GM12878 (cell line): Measurements from ENCODE around the gene PBRM1. TPM values are rescaled to one million over a fixed set of nuclear protein-coding genes. Genes with fewer than 3 reads are reported as not detected.

Experiments used
- ATAC-seq: fragments of 200-7000 bp; cut with Tn5 transposase; 3 replicates; pipeline ENCODE4 v1.9.1; 2020; ENCODE audit warnings: mild to moderate bottlenecking, moderate library complexity
- BruUV-seq: library from RNA; stranded (reverse); fragments of 400-500 nt; replicated peaks from 2 replicates; lab custom pipeline; 2021; lab: Mats Ljungman, UMichigan
- CTCF ChIA-PET: fragments of 300-600 bp; sonication (Branson Sonifier 250); formaldehyde crosslinking; extraction: SDS; loops from one replicate; lab custom pipeline; 2021; ENCODE audit warnings: inconsistent platforms; lab: Yijun Ruan, JAX
- POLR2A ChIA-PET: fragments of 350-600 bp; formaldehyde crosslinking; extraction: SDS; loops from one replicate; lab custom pipeline; 2021; ENCODE audit warnings: inconsistent platforms; lab: Charles Lee
- RAD21 ChIA-PET: fragments of 300-600 bp; sonication (Branson Sonifier 250); formaldehyde crosslinking; loops from one replicate; lab custom pipeline; 2023; ENCODE audit warnings: antibody characterized with exemption; ENCODE audit not compliant: unreplicated experiment; lab: Charles Lee
- SMC1A ChIA-PET: fragments of 300-600 bp; sonication (Branson Sonifier 250); formaldehyde crosslinking; loops from one replicate; lab custom pipeline; 2023; ENCODE audit not compliant: unreplicated experiment, uncharacterized antibody; lab: Charles Lee
- DNase-seq: peaks from one replicate; pipeline ENCODE4 v3.0.0-alpha.2; 2011; ENCODE audit warnings: low read depth, low spot score
- FAIRE-seq: peaks from 3 replicates; lab custom pipeline; 2011; peaks lifted over from hg19 to GRCh38; lab: Jason Lieb, UNC
- H2AFZ ChIP-seq: 2 replicates; pipeline ENCODE4 v1.6.0; 2011; ENCODE audit warnings: low read depth, low read length, control low read depth; ENCODE audit not compliant: control insufficient read depth
- H3K27ac ChIP-seq: 2 replicates; pipeline ENCODE4 v1.5.1; 2011; ENCODE audit warnings: control low read depth; ENCODE audit not compliant: control insufficient read depth, insufficient read depth
- H3K27me3 ChIP-seq, 2 experiments: replicated peaks in 1 of 2; 2 replicates each; pipeline versions ENCODE4 v1.6.0 to v1.6.1; 2011; ENCODE audit warnings: low read length in 1 of 2; ENCODE audit not compliant: control insufficient read depth in 2 of 2, insufficient read depth in 2 of 2
- H3K36me3 ChIP-seq, 2 experiments: 2 replicates each; pipeline ENCODE4 v1.5.1; 2011; ENCODE audit warnings: low read length in 1 of 2; ENCODE audit not compliant: control insufficient read depth in 2 of 2, insufficient read depth in 2 of 2
- H3K4me1 ChIP-seq: 2 replicates; pipeline ENCODE4 v1.6.1; 2011; ENCODE audit warnings: mild to moderate bottlenecking, low read length, moderate library complexity, mixed read lengths; ENCODE audit not compliant: control insufficient read depth, insufficient read depth
- H3K4me2 ChIP-seq: 2 replicates; pipeline ENCODE4 v1.6.0; 2011; ENCODE audit warnings: control low read depth; ENCODE audit not compliant: control insufficient read depth, insufficient read depth
- H3K4me3 ChIP-seq: fragments of 200-600 bp; sonication (generic); 2 replicates; pipeline ENCODE4 v1.5.1; 2016
- H3K79me2 ChIP-seq: 2 replicates; pipeline ENCODE4 v1.6.0; 2011; ENCODE audit warnings: low read length; ENCODE audit not compliant: control insufficient read depth, insufficient read depth
- H3K9ac ChIP-seq: 2 replicates; pipeline ENCODE4 v1.8.0; 2011; ENCODE audit warnings: low read length, control low read depth, mixed read lengths; ENCODE audit not compliant: control insufficient read depth, insufficient read depth
- H3K9me3 ChIP-seq: replicated peaks from 3 replicates; pipeline ENCODE4 v1.5.1; 2011; ENCODE audit warnings: mild to moderate bottlenecking, low read length; ENCODE audit not compliant: control insufficient read depth, insufficient read depth
- H4K20me1 ChIP-seq: 2 replicates; pipeline ENCODE4 v1.6.0; 2011; ENCODE audit not compliant: control insufficient read depth, insufficient read depth
- BCL11A ChIP-seq: IDR thresholded peaks from 2 replicates; pipeline ENCODE4 v1.6.1; 2011; ENCODE audit warnings: low read depth, low read length
- BHLHE40 ChIP-seq, 2 experiments: fragments of 450-650 bp in 1 of 2; IDR thresholded peaks; 2 replicates each; pipeline ENCODE4 v1.6.1; 2011 to 2017; ENCODE audit warnings: low read depth in 2 of 2, borderline replicate concordance in 1 of 2, improper control_type of control experiment in 1 of 2, low read length in 1 of 2, mild to moderate bottlenecking in 1 of 2
- DPF2 ChIP-seq: fragments of 450-650 bp; IDR thresholded peaks from 2 replicates; pipeline ENCODE4 v1.6.1; 2017; ENCODE audit warnings: mild to moderate bottlenecking
- FOS ChIP-seq: IDR thresholded peaks from 3 replicates; pipeline ENCODE4 v1.6.1; 2011; ENCODE audit warnings: borderline replicate concordance; ENCODE audit not compliant: insufficient read length; ENCODE audit errors: extremely low read depth
- HDGF ChIP-seq: fragments of 450-650 bp; IDR thresholded peaks from 2 replicates; pipeline ENCODE4 v1.6.1; 2016; ENCODE audit warnings: antibody characterized with exemption
- IKZF1 ChIP-seq: fragments of 450-650 bp; conservative IDR thresholded peaks from 2 replicates; pipeline ENCODE4 v1.6.1; 2017; ENCODE audit warnings: antibody characterized with exemption, mild to moderate bottlenecking
- LARP7 ChIP-seq: fragments of 450-650 bp; IDR thresholded peaks from 2 replicates; pipeline ENCODE4 v1.6.1; 2017; ENCODE audit warnings: mild to moderate bottlenecking
- MXI1 ChIP-seq: fragments of 150-350 bp; IDR thresholded peaks from 2 replicates; pipeline ENCODE4 v1.6.1; 2011; ENCODE audit warnings: low read depth, mild to moderate bottlenecking, inconsistent platforms, low read length, improper control_type of control experiment
- NFYA ChIP-seq: IDR thresholded peaks from 2 replicates; pipeline ENCODE4 v1.6.1; 2011; ENCODE audit warnings: low read depth, mild to moderate bottlenecking, low read length, improper control_type of control experiment, borderline replicate concordance
- POLR2A ChIP-seq: IDR thresholded peaks from 2 replicates; pipeline ENCODE4 v1.6.1; 2011; ENCODE audit warnings: low read depth, mild to moderate bottlenecking, low read length
- SIN3A ChIP-seq: IDR thresholded peaks from 2 replicates; pipeline ENCODE4 v1.6.1; 2012; ENCODE audit warnings: low read depth, low read length, improper control_type of control experiment
- SMARCA5 ChIP-seq: fragments of 450-650 bp; IDR thresholded peaks from 2 replicates; pipeline ENCODE4 v1.6.1; 2017; ENCODE audit warnings: mild to moderate bottlenecking
- SREBF2 ChIP-seq: IDR thresholded peaks from 2 replicates; pipeline ENCODE4 v1.6.1; 2012; ENCODE audit warnings: mild to moderate bottlenecking, low read length
- TCF7 ChIP-seq: IDR thresholded peaks from 2 replicates; pipeline ENCODE4 v1.6.1; 2014; ENCODE audit warnings: antibody characterized with exemption, borderline replicate concordance
- WRNIP1 ChIP-seq: IDR thresholded peaks from 2 replicates; pipeline ENCODE4 v1.6.1; 2011; ENCODE audit warnings: low read depth, low read length, improper control_type of control experiment, borderline replicate concordance
- WGBS: methylation state at CpG from one replicate; pipeline ENCODE4 v1.1.6; 2016; ENCODE audit warnings: low lambda C conversion rate; ENCODE audit not compliant: insufficient replicate concordance, insufficient coverage; ENCODE audit errors: missing lambda C conversion rate; 5-methylcytosine and 5-hydroxymethylcytosine counted together
- in situ Hi-C: fragments of 300-500 bp; cut with MboI; formaldehyde crosslinking; loops from 9 replicates; pipeline ENCODE4 v1.14.3; 2018; ENCODE audit warnings: mixed read lengths
- intact Hi-C: fragments of 100-400 bp; cut with micrococcal nuclease; formaldehyde crosslinking; loops from one replicate; pipeline ENCODE4 v1.14.2; 2022; ENCODE audit not compliant: unreplicated experiment
- polyA plus RNA-seq, 11 experiments: library from polyadenylated mRNA; depleted of rRNA in 4 of 11; unstranded in 6 of 11; stranded (reverse) in 5 of 11; fragments of >200 nt; fragmentation: Nextera tagmentation in 4 of 11; fragmentation: Illumina TruSeq in 1 of 11; extraction: Ambion mirVana in 4 of 11; extraction: Trizol in 1 of 11; gene quantifications; 1 replicate in 1 of 11; 2 replicates in 10 of 11; pipeline versions ENCODE4 v1.2.1 to v1.2.3, GENCODE V29; 2011 to 2016; ENCODE audit warnings: inconsistent platforms in 2 of 11, missing spikeins in 2 of 11, low read depth in 1 of 11
- total RNA-seq, 4 experiments: library from RNA; depleted of rRNA in 3 of 4; stranded (reverse); fragments of >200 nt in 3 of 4; fragmentation: Illumina TruSeq in 1 of 4; extraction: Trizol in 1 of 4; gene quantifications; 2 replicates each; pipeline versions ENCODE4 v1.2.1 to v1.2.3, GENCODE V29; 2013 to 2021

Gene PBRM1
- total and polyA plus RNA-seq, 10 of the 15 experiments (the other 5 are each of a cell fraction or from before 2014, with no cell fraction given) = 8.9 to 88.9 (median 39.3) TPM

DNA sequence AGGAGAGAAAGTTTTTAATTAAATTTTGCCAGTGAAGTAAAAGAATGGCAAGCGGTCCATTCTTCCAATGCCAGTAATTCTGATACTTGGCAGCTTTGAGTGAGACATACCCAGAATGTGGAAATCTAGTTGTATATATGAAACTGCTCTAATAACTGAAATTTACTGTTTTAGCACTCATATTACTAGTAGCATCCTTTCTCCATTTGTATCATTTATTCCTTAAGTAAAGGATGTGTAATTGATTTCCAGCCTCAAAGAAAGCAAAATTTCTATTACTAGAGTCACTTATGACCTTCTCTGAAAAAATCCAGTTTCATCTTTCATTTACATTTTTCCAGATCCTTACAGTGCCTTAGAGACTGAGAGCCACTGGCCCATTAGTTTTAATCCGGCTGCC is 65.1 kb downstream of the PBRM1 start:
- Histone ChIP-seq H3K36me3 (peaks cover 2 to 21% of the 10 kb centered on the region in 2 experiments), H3K9ac (no peak overlapping the region), H3K27ac (no peak overlapping the region), H3K4me1 (no peaks in the 10 kb centered on the region), H3K4me3 (no peak overlapping the region)
- intact Hi-C loops = no loop called here
- DNase-seq = no peak
- no peak for FAIRE-seq
- TF ChIP-seq IKZF1 (no peak), POLR2A (no peak), SMARCA5 (no peak), BCL11A (no peak), FOS (no peak), BHLHE40 (IDR thresholded peaks at IDR 0.05; ENCODE audit: borderline replicate concordance in 1 of 2, low read depth in 2 of 2, low read length in 1 of 2) (no peak), LARP7 (no peak), SREBF2 (no peak), NFYA (no peak), TCF7 (no peak), MXI1 (no peak), WRNIP1 (no peak), SIN3A (no peak), DPF2 (no peak), HDGF (no peak)
- TF ChIP-seq, all 136 proteins: peak for 0
- Histone ChIP-seq H3K9me3 (no peaks in the 10 kb centered on the region), H3K4me2 (no peak overlapping the region), H4K20me1 (no peaks in the 10 kb centered on the region), H2AFZ (no peak overlapping the region), H3K27me3 (no peaks in the 10 kb centered on the region), H3K79me2 (no peaks in the 10 kb centered on the region)
- in situ Hi-C loops = no loop called here
- POLR2A ChIA-PET = no interaction called here
- ATAC-seq = no peak
- RAD21 ChIA-PET = no interaction called here
- CTCF ChIA-PET = no interaction called here
- no TSS peak for BruUV-seq
- WGBS = 88% methylated on average over 2 of the region's 2 CpGs
- SMC1A ChIA-PET = no interaction called here
